A673 (cell line): ENCODE measurements around the gene ZEB2. TPM values are rescaled to one million over a fixed set of nuclear protein-coding genes. Genes with fewer than 3 reads are reported as not detected.

Experiments
- BruUV-seq: library from RNA; stranded (reverse); fragments of 400-500 nt; replicated peaks from 2 replicates; lab custom pipeline; 2021; lab: Mats Ljungman, UMichigan
- CTCF ChIA-PET: fragments of 300-600 bp; sonication (Branson Sonifier 250); formaldehyde crosslinking; loops from one replicate; lab custom pipeline; 2022; ENCODE audit warnings: antibody characterized with exemption; lab: Charles Lee
- POLR2A ChIA-PET: fragments of 300-600 bp; sonication (Branson Sonifier 250); formaldehyde crosslinking; loops from one replicate; lab custom pipeline; 2022; ENCODE audit warnings: antibody characterized with exemption; ENCODE audit not compliant: low non-redundant PET; lab: Charles Lee
- DNase-seq: peaks from one replicate; pipeline ENCODE4 v3.0.0-alpha.2; 2015; ENCODE audit warnings: low spot score
- H3K27ac ChIP-seq: fragments of 200-600 bp; sonication (generic); 2 replicates; pipeline ENCODE4 v1.5.1; 2016; ENCODE audit warnings: mixed run types, low read depth, mild to moderate bottlenecking, mixed read lengths, antibody characterized with exemption, low read length; ENCODE audit not compliant: poor library complexity, severe bottlenecking
- H3K27me3 ChIP-seq: fragments of 200-600 bp; sonication (generic); replicated peaks from 2 replicates; pipeline ENCODE4 v1.6.1; 2017; ENCODE audit warnings: mixed run types, low read depth, mild to moderate bottlenecking, mixed read lengths, antibody characterized with exemption, low read length; ENCODE audit not compliant: insufficient read depth, poor library complexity
- H3K36me3 ChIP-seq: fragments of 200-600 bp; sonication (generic); 2 replicates; pipeline ENCODE4 v1.6.1; 2016; ENCODE audit warnings: mixed run types, mild to moderate bottlenecking, mixed read lengths, antibody characterized with exemption, low read length; ENCODE audit not compliant: insufficient read depth, poor library complexity, severe bottlenecking
- H3K4me1 ChIP-seq: fragments of 200-600 bp; sonication (generic); 2 replicates; pipeline ENCODE4 v1.6.1; 2017; ENCODE audit warnings: mixed run types, mild to moderate bottlenecking, mixed read lengths, antibody characterized with exemption, low read length; ENCODE audit not compliant: insufficient read depth, poor library complexity, severe bottlenecking
- H3K4me3 ChIP-seq: fragments of 200-600 bp; sonication (generic); 2 replicates; pipeline ENCODE4 v1.5.1; 2016; ENCODE audit warnings: low read depth, mixed run types, mild to moderate bottlenecking, mixed read lengths, low read length; ENCODE audit not compliant: poor library complexity, severe bottlenecking
- H3K9me3 ChIP-seq: fragments of 200-600 bp; sonication (generic); 2 replicates; pipeline ENCODE4 v1.6.1; 2016; ENCODE audit warnings: mixed run types, low read depth, mild to moderate bottlenecking, mixed read lengths, antibody characterized with exemption, low read length; ENCODE audit not compliant: poor library complexity, severe bottlenecking
- EZH2 ChIP-seq: fragments of 200-600 bp; sonication (generic); IDR thresholded peaks from 2 replicates; pipeline ENCODE4 v1.6.1; 2017; ENCODE audit warnings: borderline replicate concordance, low read depth, mild to moderate bottlenecking, mixed read lengths, antibody characterized with exemption, low read length; ENCODE audit not compliant: poor library complexity, severe bottlenecking
- intact Hi-C: fragments of 100-400 bp; cut with micrococcal nuclease; formaldehyde crosslinking; loops from one replicate; pipeline ENCODE4 v1.10.0; 2022; ENCODE audit not compliant: unreplicated experiment
- total RNA-seq: library from RNA; stranded (reverse); gene quantifications from 2 replicates; pipeline ENCODE4 v1.2.3, GENCODE V29; 2021
- TF ChIP-seq, protein P1 (sequence below): fragments of 300-800, 200-600 bp; sonication (generic); conservative IDR thresholded peaks from 2 replicates; pipeline ENCODE4 v1.5.1; 2017; ENCODE audit warnings: low read depth, mild to moderate bottlenecking, antibody characterized with exemption, low read length, moderate library complexity, mixed read lengths

The ZEB2 gene
- total RNA-seq, 1 experiment from 2014 or later: 146 TPM

DNA sequence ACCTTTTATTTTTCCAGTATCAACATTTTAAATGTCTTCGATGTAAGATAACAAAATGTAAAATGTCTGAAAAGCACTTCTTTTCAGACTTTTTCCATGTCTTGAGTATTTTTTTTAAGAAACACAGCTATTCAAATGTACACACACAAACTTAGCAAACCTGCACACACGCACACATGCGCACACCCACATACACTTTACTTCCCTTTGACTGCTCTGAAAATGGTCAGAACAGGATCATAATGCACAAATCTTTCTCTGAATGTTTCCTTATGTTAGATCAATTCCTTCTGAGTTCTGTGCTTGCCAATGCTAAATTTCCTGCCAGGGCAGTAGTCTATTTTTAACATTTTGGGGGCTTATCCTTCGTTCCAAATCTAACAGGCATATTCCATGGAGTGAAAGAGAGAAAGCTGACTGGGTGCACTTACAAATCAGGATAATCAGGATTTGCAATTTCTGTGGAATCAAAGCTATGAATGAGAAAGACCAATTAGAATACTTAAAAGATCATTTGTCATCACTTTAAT lies 136.3 kb downstream of the ZEB2 start:
- no peak overlapping the region for H3K27ac ChIP-seq
- ChIA-PET CTCF (no interaction called here), POLR2A (no interaction called here)
- H3K4me1 ChIP-seq: no peaks in the 10 kb centered on the region
- BruUV-seq: no TSS peak
- H3K9me3 ChIP-seq: no peaks in the 10 kb centered on the region
- no peak overlapping the region for H3K4me3 ChIP-seq
- no peak for DNase-seq
- no peaks in the 10 kb centered on the region for H3K27me3 ChIP-seq
- intact Hi-C loops: no loop called here
- peaks cover 24% of the 10 kb centered on the region for H3K36me3 ChIP-seq
- TF ChIP-seq, protein P1, sequence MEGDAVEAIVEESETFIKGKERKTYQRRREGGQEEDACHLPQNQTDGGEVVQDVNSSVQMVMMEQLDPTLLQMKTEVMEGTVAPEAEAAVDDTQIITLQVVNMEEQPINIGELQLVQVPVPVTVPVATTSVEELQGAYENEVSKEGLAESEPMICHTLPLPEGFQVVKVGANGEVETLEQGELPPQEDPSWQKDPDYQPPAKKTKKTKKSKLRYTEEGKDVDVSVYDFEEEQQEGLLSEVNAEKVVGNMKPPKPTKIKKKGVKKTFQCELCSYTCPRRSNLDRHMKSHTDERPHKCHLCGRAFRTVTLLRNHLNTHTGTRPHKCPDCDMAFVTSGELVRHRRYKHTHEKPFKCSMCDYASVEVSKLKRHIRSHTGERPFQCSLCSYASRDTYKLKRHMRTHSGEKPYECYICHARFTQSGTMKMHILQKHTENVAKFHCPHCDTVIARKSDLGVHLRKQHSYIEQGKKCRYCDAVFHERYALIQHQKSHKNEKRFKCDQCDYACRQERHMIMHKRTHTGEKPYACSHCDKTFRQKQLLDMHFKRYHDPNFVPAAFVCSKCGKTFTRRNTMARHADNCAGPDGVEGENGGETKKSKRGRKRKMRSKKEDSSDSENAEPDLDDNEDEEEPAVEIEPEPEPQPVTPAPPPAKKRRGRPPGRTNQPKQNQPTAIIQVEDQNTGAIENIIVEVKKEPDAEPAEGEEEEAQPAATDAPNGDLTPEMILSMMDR: no peak
- no peak for TF ChIP-seq EZH2

DNA sequence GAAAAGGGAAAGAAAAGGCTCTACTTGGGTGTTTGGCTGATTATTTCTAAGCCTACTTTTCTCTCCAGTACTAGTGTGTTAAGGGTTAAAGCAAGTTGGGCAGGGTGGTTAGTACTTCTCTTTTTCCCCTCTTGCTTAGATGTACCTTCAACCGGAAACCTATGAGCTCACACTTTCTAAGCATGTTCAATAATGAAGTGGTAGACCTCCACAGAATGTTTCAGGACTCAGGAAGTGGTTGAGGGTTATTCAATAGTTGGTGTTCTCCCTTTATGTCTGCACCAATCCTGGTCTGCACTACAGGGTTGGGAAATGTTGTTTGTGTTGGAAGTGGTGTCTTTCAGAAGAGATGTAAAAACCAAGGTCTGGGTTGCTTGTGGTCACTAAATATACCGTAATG lies 137.1 kb downstream of the ZEB2 start:
- POLR2A ChIA-PET: no interaction called here
- intact Hi-C loops: no loop called here

DNA sequence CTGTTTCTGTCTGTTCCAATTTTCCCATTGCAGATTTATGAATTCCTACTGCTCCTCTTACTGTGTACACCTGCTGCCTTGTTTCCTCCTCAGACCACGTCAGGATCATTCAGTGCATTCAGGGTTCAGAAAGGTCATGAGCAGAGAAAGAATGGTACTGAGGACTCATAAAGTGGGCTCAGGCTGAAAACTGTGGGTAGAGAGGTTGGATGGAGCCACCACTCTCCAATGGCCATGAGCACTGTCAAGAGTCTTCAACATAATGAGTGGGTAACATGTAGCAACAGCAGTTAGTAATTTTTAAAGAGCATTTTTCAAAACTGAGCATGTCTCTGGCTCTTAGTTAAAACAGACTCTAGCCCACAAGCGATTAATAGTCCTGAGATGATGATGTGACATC lies 138.2 kb downstream of the ZEB2 start:
- intact Hi-C loops: no loop called here
- no peaks in the 10 kb centered on the region for H3K27me3 ChIP-seq
- H3K36me3 ChIP-seq: peaks cover 19% of the 10 kb centered on the region
- DNase-seq: no peak
- no peaks in the 10 kb centered on the region for H3K9me3 ChIP-seq
- no peak overlapping the region for H3K4me3 ChIP-seq
- no peaks in the 10 kb centered on the region for H3K4me1 ChIP-seq
- TF ChIP-seq, protein P1: no peak
- no peak for TF ChIP-seq EZH2
- no peak overlapping the region for H3K27ac ChIP-seq
- no TSS peak for BruUV-seq
- CTCF ChIA-PET: no interaction called here
- POLR2A ChIA-PET: no interaction called here

More for the DNA sequence above, 137.1 kb downstream of the ZEB2 start:
- Histone ChIP-seq H3K4me1 (no peaks in the 10 kb centered on the region), H3K9me3 (no peaks in the 10 kb centered on the region), H3K36me3 (peaks cover 19% of the 10 kb centered on the region), H3K4me3 (no peak overlapping the region), H3K27ac (no peak overlapping the region), H3K27me3 (no peaks in the 10 kb centered on the region)
- TF ChIP-seq, protein P1: no peak
- no peak for TF ChIP-seq EZH2
- CTCF ChIA-PET: no interaction called here
- no TSS peak for BruUV-seq
- DNase-seq: no peak
